Measurements from ENCODE around the gene APH1B.

The APH1B gene

GRCh38 chr15:63295341-63295740 is 17.9 kb downstream of the APH1B start:
- CTCF ChIA-PET: no interaction called here
- no peak for DNase-seq (ENCODE audit: extremely low spot score)
- no peak for TF ChIP-seq SUZ12 (IDR thresholded peaks at IDR 0.05)
- no peak for TF ChIP-seq CTBP1 (IDR thresholded peaks at IDR 0.05; ENCODE audit: borderline replicate concordance)
- no peak for TF ChIP-seq PKNOX1 (IDR thresholded peaks at IDR 0.05)
- TF ChIP-seq FOXA1 (IDR thresholded peaks at IDR 0.05): no peak
- TF ChIP-seq FOXK2 (IDR thresholded peaks at IDR 0.05): no peak
- POLR2A ChIA-PET: no interaction called here

- POLR2A ChIA-PET: no interaction called here
- TF ChIP-seq FOXK2 (IDR thresholded peaks at IDR 0.05): no peak
- TF ChIP-seq SP1 (IDR thresholded peaks at IDR 0.05): no peak
- TF ChIP-seq ZNF384 (IDR thresholded peaks at IDR 0.05): no peak
- no peak for TF ChIP-seq FOXA1 (IDR thresholded peaks at IDR 0.05)
- no peak for TF ChIP-seq L3MBTL2 (conservative IDR thresholded peaks at IDR 0.05)
- no peak for TF ChIP-seq ELF4 (IDR thresholded peaks at IDR 0.05)
- no peak for TF ChIP-seq SUZ12 (IDR thresholded peaks at IDR 0.05)
- TF ChIP-seq PKNOX1 (IDR thresholded peaks at IDR 0.05): no peak
- no peak for TF ChIP-seq CTBP1 (IDR thresholded peaks at IDR 0.05; ENCODE audit: borderline replicate concordance)
- no peak for TF ChIP-seq TARDBP (IDR thresholded peaks at IDR 0.05)
- TF ChIP-seq FOXM1 (IDR thresholded peaks at IDR 0.05; ENCODE audit: borderline replicate concordance): no peak
- TF ChIP-seq HDGF (IDR thresholded peaks at IDR 0.05; ENCODE audit: borderline replicate concordance): no peak
- no peak for TF ChIP-seq LEF1 (IDR thresholded peaks at IDR 0.05; ENCODE audit: borderline replicate concordance)
- CTCF ChIA-PET: interaction anchor here (0.5 kb wide), 1 partner anchor 773 kb away, joined by 3 read pairs; no protein-coding TSS in a partner anchor
- no peak for DNase-seq (ENCODE audit: extremely low spot score)
Observed at GRCh38 chr15:63296195-63296594, 18.8 kb downstream of the APH1B start.

- TF ChIP-seq SP1 (IDR thresholded peaks at IDR 0.05) (no peak), PKNOX1 (IDR thresholded peaks at IDR 0.05) (no peak), FOXK2 (IDR thresholded peaks at IDR 0.05) (no peak), CTBP1 (IDR thresholded peaks at IDR 0.05; ENCODE audit: borderline replicate concordance) (no peak)
- CTCF ChIA-PET: no interaction called here
- no peak for DNase-seq (ENCODE audit: extremely low spot score)
- POLR2A ChIA-PET: no interaction called here
Observed at GRCh38 chr15:63299943-63300575, 22.7 kb downstream of the APH1B start.

GRCh38 chr15:63301088-63301487 is 23.7 kb downstream of the APH1B start:
- POLR2A ChIA-PET: no interaction called here
- CTCF ChIA-PET: no interaction called here
- TF ChIP-seq LEF1 (IDR thresholded peaks at IDR 0.05; ENCODE audit: borderline replicate concordance) (no peak), NFRKB (IDR thresholded peaks at IDR 0.05) (no peak), L3MBTL2 (conservative IDR thresholded peaks at IDR 0.05) (no peak), PKNOX1 (IDR thresholded peaks at IDR 0.05) (no peak), SP1 (IDR thresholded peaks at IDR 0.05) (no peak), FOXA1 (IDR thresholded peaks at IDR 0.05) (no peak), BHLHE40 (IDR thresholded peaks at IDR 0.05; ENCODE audit: borderline replicate concordance) (no peak), HDGF (IDR thresholded peaks at IDR 0.05; ENCODE audit: borderline replicate concordance) (no peak), ELF4 (IDR thresholded peaks at IDR 0.05) (no peak), ZNF384 (IDR thresholded peaks at IDR 0.05) (no peak), CTBP1 (IDR thresholded peaks at IDR 0.05; ENCODE audit: borderline replicate concordance) (no peak), ARNT (IDR thresholded peaks at IDR 0.05) (no peak), FOXM1 (IDR thresholded peaks at IDR 0.05; ENCODE audit: borderline replicate concordance) (no peak), TARDBP (IDR thresholded peaks at IDR 0.05) (no peak), SUZ12 (IDR thresholded peaks at IDR 0.05) (no peak), FOXK2 (IDR thresholded peaks at IDR 0.05) (no peak)
- no peak for DNase-seq (ENCODE audit: extremely low spot score)

- CTCF ChIA-PET: no interaction called here
- POLR2A ChIA-PET: no interaction called here
- DNase-seq (ENCODE audit: extremely low spot score): no peak
- TF ChIP-seq CTBP1 (IDR thresholded peaks at IDR 0.05; ENCODE audit: borderline replicate concordance) (no peak), ELF4 (IDR thresholded peaks at IDR 0.05) (no peak), ARNT (IDR thresholded peaks at IDR 0.05) (no peak), FOXM1 (IDR thresholded peaks at IDR 0.05; ENCODE audit: borderline replicate concordance) (no peak), TARDBP (IDR thresholded peaks at IDR 0.05) (no peak), BHLHE40 (IDR thresholded peaks at IDR 0.05; ENCODE audit: borderline replicate concordance) (no peak)
Observed at GRCh38 chr15:63305260-63305659, 27.9 kb downstream of the APH1B start.

- POLR2A ChIA-PET: no interaction called here
- TF ChIP-seq CTBP1 (IDR thresholded peaks at IDR 0.05; ENCODE audit: borderline replicate concordance) (no peak), L3MBTL2 (conservative IDR thresholded peaks at IDR 0.05) (no peak), ELF4 (IDR thresholded peaks at IDR 0.05) (no peak), BHLHE40 (IDR thresholded peaks at IDR 0.05; ENCODE audit: borderline replicate concordance) (no peak), FOXM1 (IDR thresholded peaks at IDR 0.05; ENCODE audit: borderline replicate concordance) (no peak), PKNOX1 (IDR thresholded peaks at IDR 0.05) (no peak), SP1 (IDR thresholded peaks at IDR 0.05) (no peak), ZNF384 (IDR thresholded peaks at IDR 0.05) (no peak), NFRKB (IDR thresholded peaks at IDR 0.05) (no peak), FOXK2 (IDR thresholded peaks at IDR 0.05) (no peak), ARNT (IDR thresholded peaks at IDR 0.05) (no peak), TARDBP (IDR thresholded peaks at IDR 0.05) (no peak), SUZ12 (IDR thresholded peaks at IDR 0.05) (no peak), FOXA1 (IDR thresholded peaks at IDR 0.05) (no peak), HDGF (IDR thresholded peaks at IDR 0.05; ENCODE audit: borderline replicate concordance) (no peak), LEF1 (IDR thresholded peaks at IDR 0.05; ENCODE audit: borderline replicate concordance) (no peak)
Observed at GRCh38 chr15:63306492-63307073, 29.2 kb downstream of the APH1B start.

More at GRCh38 chr15:63306492-63307073, 29.2 kb downstream of the APH1B start:
- CTCF ChIA-PET: no interaction called here
- no peak for DNase-seq (ENCODE audit: extremely low spot score)

All from HEK293T (cell line).